Panc1 (cell line): Measurements from ENCODE around the gene IGSF3. TPM values are rescaled to one million over a fixed set of nuclear protein-coding genes. Genes with fewer than 3 reads are reported as not detected.

Experiments used
- ATAC-seq: fragments of 200-7000 bp; cut with Tn5 transposase; 2 replicates; pipeline ENCODE4 v1.9.1; 2020; ENCODE audit warnings: mild to moderate bottlenecking, moderate library complexity
- BruUV-seq: library from RNA; stranded (reverse); fragments of 400-500 nt; replicated peaks from 2 replicates; lab custom pipeline; 2021; lab: Mats Ljungman, UMichigan
- CTCF ChIA-PET: fragments of 300-600 bp; sonication (Branson Sonifier 250); formaldehyde crosslinking; loops from one replicate; lab custom pipeline; 2022; ENCODE audit warnings: antibody characterized with exemption; lab: Charles Lee
- POLR2A ChIA-PET: fragments of 300-600 bp; sonication (Branson Sonifier 250); formaldehyde crosslinking; loops from one replicate; lab custom pipeline; 2022; ENCODE audit warnings: antibody characterized with exemption; lab: Charles Lee
- DNase-seq: peaks from one replicate; pipeline ENCODE4 v3.0.0-alpha.2; 2010; ENCODE audit warnings: low read depth, low spot score
- H3K27ac ChIP-seq: 2 replicates; pipeline ENCODE4 v1.5.1; 2011; ENCODE audit warnings: mild to moderate bottlenecking, low read length, inconsistent platforms
- H3K27me3 ChIP-seq: fragments of 200-500 bp; sonication (Bioruptor generic); 2 replicates; pipeline ENCODE4 v1.6.0; 2014; ENCODE audit warnings: low read length, inconsistent platforms; ENCODE audit not compliant: control insufficient read depth, insufficient read depth
- H3K36me3 ChIP-seq: fragments of 200-500 bp; sonication (Bioruptor generic); 2 replicates; pipeline ENCODE4 v1.5.1; 2014; ENCODE audit warnings: inconsistent platforms, mild to moderate bottlenecking, low read length, moderate library complexity; ENCODE audit not compliant: control insufficient read depth, insufficient read depth
- H3K4me1 ChIP-seq: 2 replicates; pipeline ENCODE4 v1.5.1; 2011; ENCODE audit warnings: inconsistent platforms, mild to moderate bottlenecking, low read length, moderate library complexity; ENCODE audit not compliant: control insufficient read depth, insufficient read depth
- H3K4me3 ChIP-seq, 2 experiments: 2 replicates each; pipeline ENCODE4 v1.5.1; 2011 to 2012; ENCODE audit warnings: low read depth in 2 of 2, low read length in 2 of 2, mild to moderate bottlenecking in 2 of 2, inconsistent platforms in 1 of 2, moderate library complexity in 1 of 2
- H3K9me3 ChIP-seq: fragments of 200-500 bp; sonication (Bioruptor generic); 2 replicates; pipeline ENCODE4 v1.5.1; 2014; ENCODE audit warnings: low read depth, mild to moderate bottlenecking, inconsistent platforms, low read length, moderate library complexity; ENCODE audit not compliant: control insufficient read depth, insufficient read depth
- POLR2AphosphoS5 ChIP-seq: IDR thresholded peaks from 2 replicates; pipeline ENCODE4 v1.6.1; 2012; ENCODE audit warnings: mild to moderate bottlenecking, low read depth, low read length, moderate library complexity
- REST ChIP-seq, 2 experiments: IDR thresholded peaks; 2 replicates each; pipeline ENCODE4 v1.6.1; 2011 to 2012; ENCODE audit warnings: low read depth in 2 of 2, control low read depth in 1 of 2, low read length in 1 of 2, mild to moderate bottlenecking in 1 of 2, moderate library complexity in 1 of 2; ENCODE audit not compliant: insufficient read depth in 1 of 2
- SIN3A ChIP-seq: IDR thresholded peaks from 2 replicates; pipeline ENCODE4 v1.6.1; 2012; ENCODE audit warnings: low read depth, mild to moderate bottlenecking, low read length, moderate library complexity, borderline replicate concordance; ENCODE audit not compliant: insufficient read depth
- TCF7L2 ChIP-seq: IDR thresholded peaks from 2 replicates; pipeline ENCODE4 v1.6.1; 2011; ENCODE audit warnings: mild to moderate bottlenecking, low read depth, low read length, inconsistent platforms
- in situ Hi-C: cut with HindIII; loops from 2 replicates; pipeline ENCODE4 v1.10.0; 2016; ENCODE audit warnings: low sequenced_read_pairs, low pct_unique_long_range_greater_than_20kb
- intact Hi-C: fragments of 100-400 bp; cut with micrococcal nuclease; formaldehyde crosslinking; loops from one replicate; pipeline ENCODE4 v1.10.0; 2022; ENCODE audit not compliant: unreplicated experiment
- total RNA-seq: library from RNA; stranded (reverse); gene quantifications from one replicate; pipeline ENCODE4 v1.2.1, GENCODE V29; 2021; ENCODE audit not compliant: unreplicated experiment
- TF ChIP-seq, protein P1 (sequence below): fragments of 450-650 bp; IDR thresholded peaks from 2 replicates; pipeline ENCODE4 v1.5.1; 2017; ENCODE audit warnings: mild to moderate bottlenecking

Gene IGSF3
- total RNA-seq, 1 experiment from 2014 or later: 9.3 TPM

- ChIA-PET POLR2A (no interaction called here), CTCF (no interaction called here)
- ATAC-seq: no peak
- Histone ChIP-seq H3K36me3 (no peaks in the 10 kb centered on the region; the same call in 1 of the 2 replicates), H3K9me3 (no peaks in the 10 kb centered on the region), H3K27me3 (no peaks in the 10 kb centered on the region), H3K27ac (no peak overlapping the region), H3K4me3 (no peak overlapping the region), H3K4me1 (no peaks in the 10 kb centered on the region)
- TF ChIP-seq, protein P1, sequence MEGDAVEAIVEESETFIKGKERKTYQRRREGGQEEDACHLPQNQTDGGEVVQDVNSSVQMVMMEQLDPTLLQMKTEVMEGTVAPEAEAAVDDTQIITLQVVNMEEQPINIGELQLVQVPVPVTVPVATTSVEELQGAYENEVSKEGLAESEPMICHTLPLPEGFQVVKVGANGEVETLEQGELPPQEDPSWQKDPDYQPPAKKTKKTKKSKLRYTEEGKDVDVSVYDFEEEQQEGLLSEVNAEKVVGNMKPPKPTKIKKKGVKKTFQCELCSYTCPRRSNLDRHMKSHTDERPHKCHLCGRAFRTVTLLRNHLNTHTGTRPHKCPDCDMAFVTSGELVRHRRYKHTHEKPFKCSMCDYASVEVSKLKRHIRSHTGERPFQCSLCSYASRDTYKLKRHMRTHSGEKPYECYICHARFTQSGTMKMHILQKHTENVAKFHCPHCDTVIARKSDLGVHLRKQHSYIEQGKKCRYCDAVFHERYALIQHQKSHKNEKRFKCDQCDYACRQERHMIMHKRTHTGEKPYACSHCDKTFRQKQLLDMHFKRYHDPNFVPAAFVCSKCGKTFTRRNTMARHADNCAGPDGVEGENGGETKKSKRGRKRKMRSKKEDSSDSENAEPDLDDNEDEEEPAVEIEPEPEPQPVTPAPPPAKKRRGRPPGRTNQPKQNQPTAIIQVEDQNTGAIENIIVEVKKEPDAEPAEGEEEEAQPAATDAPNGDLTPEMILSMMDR: no peak
- no peak for TF ChIP-seq REST (IDR thresholded peaks at IDR 0.05; ENCODE audit: insufficient read depth in 1 of 2, low read depth in 2 of 2, low read length in 1 of 2)
- TF ChIP-seq SIN3A: no peak
- TF ChIP-seq TCF7L2: no peak
- no peak for TF ChIP-seq POLR2AphosphoS5
- DNase-seq: no peak
- BruUV-seq: no TSS peak
- intact Hi-C loops: no loop called here
- in situ Hi-C loops: no loop called here
Observed at GRCh38 chr1:116537898-116538297, 129.6 kb downstream of the IGSF3 start.

GRCh38 chr1:116537040-116537831 lies 130.3 kb downstream of the IGSF3 start:
- TF ChIP-seq, protein P1: no peak
- TF ChIP-seq TCF7L2 (no peak), REST (IDR thresholded peaks at IDR 0.05; ENCODE audit: insufficient read depth in 1 of 2, low read depth in 2 of 2, low read length in 1 of 2) (no peak), POLR2AphosphoS5 (no peak), SIN3A (no peak)
- DNase-seq (no peak), ATAC-seq (no peak)
- ChIA-PET CTCF (no interaction called here), POLR2A (no interaction called here)
- no TSS peak for BruUV-seq
- no peaks in the 10 kb centered on the region for H3K4me1 ChIP-seq
- no peak overlapping the region for H3K4me3 ChIP-seq
- no peaks in the 10 kb centered on the region for H3K9me3 ChIP-seq
- H3K27ac ChIP-seq: no peak overlapping the region
- in situ Hi-C loops (no loop called here), intact Hi-C loops (no loop called here)
- H3K36me3 ChIP-seq: no peaks in the 10 kb centered on the region; the same call in 1 of the 2 replicates
- no peaks in the 10 kb centered on the region for H3K27me3 ChIP-seq
